HUES64 (cell line): ENCODE data around the gene ATP2A2.

Experiments used
- H3K27ac ChIP-seq: 2 replicates; pipeline ENCODE4 v1.7.0; 2013; ENCODE audit warnings: low read depth, low read length, inconsistent platforms
- H3K27me3 ChIP-seq: 2 replicates; pipeline ENCODE4 v1.6.1; 2013; ENCODE audit warnings: mild to moderate bottlenecking, low read length; ENCODE audit not compliant: insufficient read depth
- H3K36me3 ChIP-seq: 2 replicates; pipeline ENCODE4 v1.6.1; 2013; ENCODE audit warnings: mild to moderate bottlenecking, low read length; ENCODE audit not compliant: insufficient read depth
- H3K4me1 ChIP-seq: 2 replicates; pipeline ENCODE4 v1.6.1; 2013; ENCODE audit warnings: mild to moderate bottlenecking, low read length, moderate library complexity; ENCODE audit not compliant: insufficient read depth
- H3K4me3 ChIP-seq: 2 replicates; pipeline ENCODE4 v1.5.1; 2013; ENCODE audit warnings: mild to moderate bottlenecking, low read length, moderate library complexity
- H3K9ac ChIP-seq: 2 replicates; pipeline ENCODE4 v1.6.1; 2013; ENCODE audit warnings: mild to moderate bottlenecking, low read depth, low read length
- H3K9me3 ChIP-seq: 2 replicates; pipeline ENCODE4 v1.6.1; 2013; ENCODE audit warnings: low read depth, low read length; ENCODE audit not compliant: insufficient read depth
- WGBS: fragments of 150-250, 120-280 bp; methylation state at CpG from one replicate; pipeline ENCODE4 v1.1.7; 2013; ENCODE audit warnings: missing lambda C conversion rate; 5-methylcytosine and 5-hydroxymethylcytosine counted together

Gene ATP2A2

DNA sequence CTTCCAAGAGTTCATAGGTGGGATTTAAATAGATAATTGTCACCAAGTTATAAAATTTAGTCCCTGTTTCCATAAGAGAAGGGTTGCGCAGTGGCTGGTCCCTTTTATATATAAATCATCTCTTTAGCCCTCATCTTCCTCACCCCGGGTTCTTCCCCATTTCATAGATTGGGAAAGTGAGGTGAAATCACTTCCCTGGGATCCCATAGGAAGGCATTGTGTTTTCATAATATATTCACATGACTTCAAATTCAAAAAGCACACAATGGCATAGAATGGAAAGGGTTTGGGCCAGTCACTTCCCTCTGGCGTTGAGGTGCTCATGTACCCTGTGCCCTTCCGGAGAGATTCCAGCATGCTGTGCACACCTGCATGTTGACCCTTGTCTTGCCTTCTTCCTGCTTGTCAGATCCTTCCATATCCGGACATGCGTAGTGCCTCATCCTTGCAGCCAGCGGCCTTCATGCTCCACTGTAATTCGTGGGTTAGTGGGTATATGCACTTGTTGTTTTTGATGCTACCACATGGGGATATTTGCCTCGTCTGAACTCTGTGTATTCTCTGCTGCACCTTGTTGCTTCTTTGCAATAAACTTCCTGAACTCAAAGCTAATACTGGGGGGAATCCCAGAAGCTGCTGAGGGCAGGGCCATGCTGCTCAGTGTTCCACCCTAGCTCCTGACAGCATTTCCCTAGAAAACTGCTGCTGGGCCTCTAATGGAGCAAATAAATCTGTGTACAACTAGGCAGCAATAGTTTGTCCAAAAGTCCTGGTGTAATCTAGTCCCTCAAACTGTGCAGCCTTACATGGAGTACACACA, 62.9 kb downstream of the ATP2A2 start:
- no peaks in the 10 kb centered on the region for H3K27me3 ChIP-seq
- no peak overlapping the region for H3K27ac ChIP-seq
- no peak overlapping the region for H3K9ac ChIP-seq
- no peak overlapping the region for H3K4me3 ChIP-seq
- H3K4me1 ChIP-seq, result no peaks in the 10 kb centered on the region
- 93% methylated on average over 9 of the region's 9 CpGs for WGBS
- H3K36me3 ChIP-seq, result peaks cover 100% of the 10 kb centered on the region
- no peaks in the 10 kb centered on the region for H3K9me3 ChIP-seq

DNA sequence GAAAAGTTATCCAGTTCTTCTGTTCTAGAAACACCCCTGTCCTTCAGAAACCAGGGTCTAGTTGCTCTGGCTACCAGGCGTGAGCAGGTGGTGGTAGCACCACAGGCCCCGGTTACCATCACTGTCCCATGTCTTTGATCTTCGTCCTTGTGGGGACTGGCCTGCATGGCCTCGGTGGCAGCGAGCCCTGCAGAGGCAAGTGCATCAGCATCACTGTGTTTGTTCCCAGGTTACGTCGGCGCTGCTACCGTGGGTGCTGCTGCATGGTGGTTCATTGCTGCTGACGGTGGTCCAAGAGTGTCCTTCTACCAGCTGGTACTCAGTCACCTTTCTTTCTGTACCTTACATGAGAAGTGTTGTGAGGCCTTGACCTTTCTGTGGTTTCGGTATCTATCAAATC, 63.6 kb downstream of the ATP2A2 start:
- no peaks in the 10 kb centered on the region for H3K27me3 ChIP-seq
- H3K27ac ChIP-seq, result no peak overlapping the region
- peaks cover 100% of the 10 kb centered on the region for H3K36me3 ChIP-seq
- no peaks in the 10 kb centered on the region for H3K9me3 ChIP-seq
- WGBS, result 97% methylated on average over 11 of the region's 11 CpGs
- no peaks in the 10 kb centered on the region for H3K4me1 ChIP-seq
- H3K9ac ChIP-seq, result no peak overlapping the region
- no peak overlapping the region for H3K4me3 ChIP-seq

DNA sequence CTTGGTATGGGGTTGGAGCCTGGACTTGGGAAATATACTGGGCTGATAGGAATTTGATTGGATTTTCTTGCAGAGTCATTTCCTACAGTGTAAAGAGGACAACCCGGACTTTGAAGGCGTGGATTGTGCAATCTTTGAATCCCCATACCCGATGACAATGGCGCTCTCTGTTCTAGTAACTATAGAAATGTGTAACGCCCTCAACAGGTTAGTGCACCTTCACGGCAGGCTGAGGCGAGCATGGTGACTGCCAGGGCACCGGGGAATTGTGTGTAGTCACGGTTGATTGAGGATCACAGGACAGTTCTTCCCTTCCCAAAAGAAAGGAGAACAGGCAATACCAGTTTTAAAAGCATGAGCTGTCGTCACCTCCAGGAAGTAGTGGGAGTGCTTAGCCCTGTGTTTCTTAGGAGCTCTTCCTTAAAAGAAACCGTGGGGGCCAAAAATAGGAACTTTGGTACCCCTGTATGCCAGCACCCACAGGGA, 64.2 kb downstream of the ATP2A2 start:
- no peaks in the 10 kb centered on the region for H3K9me3 ChIP-seq
- H3K27ac ChIP-seq, result no peak overlapping the region
- no peak overlapping the region for H3K4me3 ChIP-seq
- 92% methylated on average over 11 of the region's 11 CpGs for WGBS
- no peaks in the 10 kb centered on the region for H3K4me1 ChIP-seq
- H3K27me3 ChIP-seq, result no peaks in the 10 kb centered on the region
- peaks cover 100% of the 10 kb centered on the region for H3K36me3 ChIP-seq
- H3K9ac ChIP-seq, result no peak overlapping the region

DNA sequence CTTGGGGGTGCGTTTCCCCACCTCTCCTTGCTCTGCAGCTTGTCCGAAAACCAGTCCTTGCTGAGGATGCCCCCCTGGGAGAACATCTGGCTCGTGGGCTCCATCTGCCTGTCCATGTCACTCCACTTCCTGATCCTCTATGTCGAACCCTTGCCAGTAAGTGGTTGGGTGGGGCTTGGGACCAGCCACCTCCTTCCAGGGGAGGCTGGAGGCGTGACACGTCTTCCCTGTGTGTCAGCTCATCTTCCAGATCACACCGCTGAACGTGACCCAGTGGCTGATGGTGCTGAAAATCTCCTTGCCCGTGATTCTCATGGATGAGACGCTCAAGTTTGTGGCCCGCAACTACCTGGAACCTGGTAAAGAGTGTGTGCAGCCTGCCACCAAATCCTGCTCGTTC, 64.9 kb downstream of the ATP2A2 start:
- Histone ChIP-seq H3K36me3 (peaks cover 100% of the 10 kb centered on the region), H3K27me3 (no peaks in the 10 kb centered on the region), H3K9ac (no peak overlapping the region), H3K9me3 (no peaks in the 10 kb centered on the region), H3K4me1 (no peaks in the 10 kb centered on the region), H3K4me3 (no peak overlapping the region), H3K27ac (no peak overlapping the region)
- WGBS, result 94% methylated on average over 12 of the region's 12 CpGs

DNA sequence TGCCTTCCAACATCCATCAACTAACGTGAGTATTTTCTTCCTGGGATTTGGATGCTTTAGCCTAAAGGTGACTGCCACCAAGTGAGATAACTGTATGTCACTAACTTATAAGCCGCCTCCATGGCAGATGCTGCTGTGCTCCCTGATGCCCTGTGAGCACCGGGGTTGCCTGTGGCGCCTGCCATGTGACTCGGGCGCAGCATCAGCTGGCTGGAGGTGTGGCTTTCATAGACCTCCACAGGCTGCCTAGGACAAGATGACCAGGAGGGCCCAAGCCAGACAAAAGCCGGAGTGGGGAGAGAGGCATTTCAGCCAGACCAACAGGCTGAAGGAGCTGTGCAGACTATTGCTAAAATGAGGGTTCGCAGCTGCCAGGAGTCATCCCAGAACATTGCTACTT, 66.7 kb downstream of the ATP2A2 start:
- Histone ChIP-seq H3K27ac (no peak overlapping the region), H3K36me3 (peaks cover 86% of the 10 kb centered on the region), H3K4me1 (no peaks in the 10 kb centered on the region), H3K9me3 (no peaks in the 10 kb centered on the region), H3K27me3 (no peaks in the 10 kb centered on the region), H3K4me3 (no peak overlapping the region), H3K9ac (no peak overlapping the region)
- 95% methylated on average over 8 of the region's 8 CpGs for WGBS

DNA sequence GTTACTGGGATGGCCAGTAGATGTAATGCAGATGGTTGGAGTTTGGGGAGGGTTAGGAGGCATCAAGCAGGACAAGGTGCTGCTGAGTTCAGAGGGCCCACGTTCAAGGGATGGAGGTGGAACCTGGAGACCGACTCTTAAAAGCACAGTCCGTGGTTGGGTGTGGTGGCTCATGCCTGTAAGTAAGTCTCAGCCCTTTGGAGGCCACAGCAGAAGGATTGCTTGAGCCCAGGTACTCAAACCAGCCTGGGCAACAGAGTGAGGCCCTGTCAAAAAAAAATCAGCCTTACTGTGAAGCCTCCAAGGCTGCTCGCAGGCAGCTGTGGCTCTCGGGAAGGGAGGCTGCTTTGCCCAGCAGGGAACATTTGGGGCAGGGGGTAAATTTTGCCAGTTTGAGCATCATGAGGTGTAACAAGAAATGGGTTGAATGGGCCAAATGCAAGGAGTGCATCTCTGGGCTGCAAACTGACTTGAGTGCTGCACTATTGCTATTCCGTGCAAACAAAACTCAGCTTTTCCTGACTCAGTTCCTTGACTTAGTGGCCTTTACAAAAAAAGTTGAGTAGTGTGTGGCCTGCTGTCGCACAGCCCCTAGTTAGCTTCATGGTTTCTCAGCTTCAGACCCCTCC, 67.5 kb downstream of the ATP2A2 start:
- Histone ChIP-seq H3K4me1 (no peaks in the 10 kb centered on the region), H3K4me3 (no peak overlapping the region), H3K9me3 (no peaks in the 10 kb centered on the region), H3K36me3 (peaks cover 79% of the 10 kb centered on the region), H3K27ac (no peak overlapping the region), H3K9ac (no peak overlapping the region), H3K27me3 (no peaks in the 10 kb centered on the region)
- WGBS, result 96% methylated on average over 7 of the region's 7 CpGs

DNA sequence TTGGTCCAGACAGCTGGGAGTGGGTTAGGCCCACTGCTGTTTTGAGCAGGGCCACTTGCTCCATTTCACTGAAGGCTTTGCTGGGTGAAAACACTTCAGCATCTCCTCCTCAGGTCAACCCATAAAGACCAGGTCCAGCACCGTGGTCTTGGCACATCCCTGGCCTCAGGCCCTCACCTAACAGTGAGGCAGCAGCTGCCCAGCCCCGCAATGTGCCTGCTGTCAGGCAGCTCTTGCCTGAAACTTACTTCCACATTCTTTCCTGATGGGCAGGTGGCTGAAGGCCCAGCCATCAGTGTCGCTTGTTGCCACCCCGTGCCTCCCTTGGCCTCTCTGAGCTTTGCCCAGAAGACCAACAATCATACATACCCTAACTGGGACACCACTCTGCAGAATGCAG, 68.0 kb downstream of the ATP2A2 start:
- H3K27ac ChIP-seq, result no peak overlapping the region
- H3K9me3 ChIP-seq, result no peaks in the 10 kb centered on the region
- H3K4me1 ChIP-seq, result no peaks in the 10 kb centered on the region
- 93% methylated on average over 4 of the region's 4 CpGs for WGBS
- peaks cover 73% of the 10 kb centered on the region for H3K36me3 ChIP-seq
- no peak overlapping the region for H3K9ac ChIP-seq
- H3K4me3 ChIP-seq, result no peak overlapping the region
- H3K27me3 ChIP-seq, result no peaks in the 10 kb centered on the region

DNA sequence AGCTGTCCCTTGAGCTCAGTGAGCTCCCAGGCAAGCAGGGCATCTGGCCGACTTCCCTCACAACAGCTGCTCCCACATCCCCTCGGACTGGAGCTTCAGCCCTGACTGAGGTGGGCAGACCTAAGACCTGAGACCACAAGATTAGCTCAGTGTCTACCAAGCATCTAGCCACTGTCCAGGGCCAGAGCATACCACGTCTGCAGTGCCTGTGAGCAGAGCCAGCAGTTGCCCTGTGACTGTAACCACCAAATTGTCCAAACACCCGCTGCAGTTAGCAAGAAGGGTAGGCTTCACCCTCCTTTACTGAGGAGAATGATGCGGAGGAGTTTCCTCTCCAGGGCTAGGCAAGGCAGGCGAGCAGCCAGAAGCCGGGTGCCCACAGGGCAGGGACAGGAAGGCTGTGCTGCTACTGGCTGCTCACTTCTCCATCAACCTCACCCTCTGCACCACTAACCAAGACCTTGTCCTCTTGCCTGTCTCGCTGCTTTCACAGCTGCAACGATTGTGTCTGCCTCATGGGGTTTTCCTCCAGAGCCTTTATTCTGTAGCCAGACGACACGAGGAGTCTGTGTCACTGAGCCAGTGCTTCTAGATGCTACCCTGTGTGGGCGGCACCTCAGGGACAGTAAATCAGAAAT, 68.6 kb downstream of the ATP2A2 start:
- H3K9me3 ChIP-seq, result no peaks in the 10 kb centered on the region
- H3K9ac ChIP-seq, result no peak overlapping the region
- 96% methylated on average over 12 of the region's 12 CpGs for WGBS
- no peak overlapping the region for H3K4me3 ChIP-seq
- H3K4me1 ChIP-seq, result no peaks in the 10 kb centered on the region
- H3K27ac ChIP-seq, result peak overlapping the region; percentile 8; the same call in 1 of the 2 replicates
- peaks cover 68% of the 10 kb centered on the region for H3K36me3 ChIP-seq
- no peaks in the 10 kb centered on the region for H3K27me3 ChIP-seq

DNA sequence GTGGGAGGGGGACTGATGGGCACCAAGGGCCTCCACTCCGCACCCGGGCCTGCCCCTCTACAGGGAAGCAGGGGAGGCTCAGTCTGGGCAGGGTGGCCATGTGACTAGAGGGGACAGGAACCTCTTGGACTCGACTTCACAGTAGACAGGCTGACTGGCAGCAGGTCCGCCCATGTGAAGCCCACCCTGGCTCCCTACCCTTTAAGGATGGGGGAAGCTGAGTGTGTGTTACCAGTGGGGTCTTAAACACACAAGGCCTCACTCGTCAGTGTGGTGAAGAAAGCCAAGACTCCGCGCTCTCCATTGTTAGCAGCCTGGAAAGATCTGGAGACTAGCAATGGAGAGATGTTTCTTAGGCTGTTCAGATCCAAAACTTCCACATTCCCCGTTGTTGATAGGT, 70.1 kb downstream of the ATP2A2 start:
- H3K9ac ChIP-seq, result no peak overlapping the region
- H3K36me3 ChIP-seq, result peaks cover 53% of the 10 kb centered on the region
- H3K9me3 ChIP-seq, result no peaks in the 10 kb centered on the region
- H3K27ac ChIP-seq, result no peak overlapping the region
- H3K27me3 ChIP-seq, result no peaks in the 10 kb centered on the region
- no peaks in the 10 kb centered on the region for H3K4me1 ChIP-seq
- H3K4me3 ChIP-seq, result no peak overlapping the region
- WGBS, result 95% methylated on average over 8 of the region's 8 CpGs

DNA sequence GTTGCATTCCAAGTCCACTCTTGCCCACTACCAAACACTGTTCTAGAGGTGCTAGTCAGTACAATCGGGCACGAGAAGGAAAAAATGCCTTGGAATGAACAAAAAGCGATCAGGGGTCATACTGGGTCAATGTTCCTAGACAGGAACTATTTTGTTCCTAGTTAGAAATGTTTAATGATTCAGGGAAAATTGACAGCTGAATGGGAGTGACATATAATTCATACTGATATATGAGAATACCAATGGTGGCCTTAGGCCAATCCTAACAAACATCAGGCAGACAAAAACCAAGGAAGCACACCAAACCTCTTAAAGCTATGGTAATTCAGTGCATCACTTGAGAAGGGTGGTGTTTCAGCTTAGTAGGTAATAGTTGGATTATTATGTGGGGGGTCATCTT, 71.4 kb downstream of the ATP2A2 start:
- Histone ChIP-seq H3K9ac (no peak overlapping the region), H3K4me1 (no peaks in the 10 kb centered on the region), H3K9me3 (no peaks in the 10 kb centered on the region), H3K4me3 (no peak overlapping the region), H3K36me3 (peaks cover 40% of the 10 kb centered on the region), H3K27me3 (no peaks in the 10 kb centered on the region), H3K27ac (no peak overlapping the region)
- WGBS, result 94% methylated on average over 3 of the region's 3 CpGs

DNA sequence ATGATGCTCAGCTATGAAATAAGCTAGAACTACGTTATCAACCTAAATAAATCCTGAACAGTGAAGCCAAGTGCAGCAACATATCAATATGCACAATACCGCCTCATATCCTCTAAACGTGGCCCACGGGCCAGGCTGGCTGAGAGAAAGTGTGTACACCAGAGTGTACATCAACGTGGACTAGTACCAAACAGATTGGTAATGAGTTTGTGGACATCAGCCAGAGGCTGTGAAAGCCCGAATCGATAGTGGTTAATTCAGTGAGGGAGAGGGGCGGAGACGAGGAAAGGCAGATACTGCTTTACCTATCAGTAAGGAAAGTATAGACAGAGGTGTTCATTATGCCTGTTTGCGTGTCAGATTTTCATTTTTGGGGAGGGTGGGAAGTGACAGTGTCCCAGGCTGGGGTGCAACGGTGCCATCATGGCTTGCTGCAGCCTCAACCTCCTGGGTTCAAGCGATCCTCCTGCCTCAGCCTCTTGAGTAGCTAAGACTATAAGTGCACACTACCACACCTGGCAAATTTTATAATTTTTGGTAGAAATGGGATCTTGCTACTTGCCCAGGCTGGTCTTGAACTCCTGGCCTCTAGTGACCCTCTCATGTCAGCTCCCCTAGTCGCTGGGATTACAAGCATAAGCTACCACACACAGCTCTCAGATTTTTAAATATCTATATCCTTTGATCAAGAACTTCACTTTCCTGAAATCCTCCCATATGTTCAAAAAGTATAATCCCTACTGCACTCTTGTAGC, 72.3 kb downstream of the ATP2A2 start:
- Histone ChIP-seq H3K27me3 (no peaks in the 10 kb centered on the region), H3K9ac (no peak overlapping the region), H3K9me3 (no peaks in the 10 kb centered on the region), H3K4me3 (no peak overlapping the region), H3K4me1 (no peaks in the 10 kb centered on the region), H3K27ac (no peak overlapping the region), H3K36me3 (peaks cover 30% of the 10 kb centered on the region)
- WGBS, result 95% methylated on average over 13 of the region's 13 CpGs
